ENCODE results near the gene CECR2.

CECR2 gene

DNA sequence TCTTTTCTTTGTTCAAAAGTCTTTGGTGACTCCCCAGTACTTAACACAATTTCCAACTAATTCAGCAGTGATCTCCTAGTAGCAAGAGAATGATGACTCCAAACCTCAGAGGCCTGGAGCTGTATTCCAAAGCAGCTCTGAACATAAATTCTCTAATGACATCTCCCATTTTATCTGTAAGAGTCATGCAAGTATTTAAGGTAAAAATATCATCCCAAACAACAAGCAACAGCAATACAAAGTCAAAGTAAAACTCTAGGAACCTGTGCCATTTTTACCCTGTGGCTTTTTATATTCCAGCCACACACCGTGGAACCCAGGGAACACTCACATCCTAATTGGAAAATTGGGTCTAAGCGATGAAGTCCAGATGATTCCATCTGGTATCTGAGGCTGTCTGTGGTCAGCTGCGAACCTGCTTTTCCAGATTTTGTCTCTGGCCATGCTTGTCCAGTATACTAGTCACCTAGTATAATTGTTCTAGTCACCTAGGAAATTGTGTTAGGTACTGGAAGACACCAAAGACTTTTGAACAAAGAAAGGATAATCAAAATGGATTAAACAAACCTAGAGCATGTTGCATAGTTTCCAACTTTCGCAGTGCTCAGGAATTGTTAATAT lies 101.7 kb downstream of the CECR2 start:
- TF ChIP-seq, protein P1, sequence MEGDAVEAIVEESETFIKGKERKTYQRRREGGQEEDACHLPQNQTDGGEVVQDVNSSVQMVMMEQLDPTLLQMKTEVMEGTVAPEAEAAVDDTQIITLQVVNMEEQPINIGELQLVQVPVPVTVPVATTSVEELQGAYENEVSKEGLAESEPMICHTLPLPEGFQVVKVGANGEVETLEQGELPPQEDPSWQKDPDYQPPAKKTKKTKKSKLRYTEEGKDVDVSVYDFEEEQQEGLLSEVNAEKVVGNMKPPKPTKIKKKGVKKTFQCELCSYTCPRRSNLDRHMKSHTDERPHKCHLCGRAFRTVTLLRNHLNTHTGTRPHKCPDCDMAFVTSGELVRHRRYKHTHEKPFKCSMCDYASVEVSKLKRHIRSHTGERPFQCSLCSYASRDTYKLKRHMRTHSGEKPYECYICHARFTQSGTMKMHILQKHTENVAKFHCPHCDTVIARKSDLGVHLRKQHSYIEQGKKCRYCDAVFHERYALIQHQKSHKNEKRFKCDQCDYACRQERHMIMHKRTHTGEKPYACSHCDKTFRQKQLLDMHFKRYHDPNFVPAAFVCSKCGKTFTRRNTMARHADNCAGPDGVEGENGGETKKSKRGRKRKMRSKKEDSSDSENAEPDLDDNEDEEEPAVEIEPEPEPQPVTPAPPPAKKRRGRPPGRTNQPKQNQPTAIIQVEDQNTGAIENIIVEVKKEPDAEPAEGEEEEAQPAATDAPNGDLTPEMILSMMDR (IDR thresholded peaks at IDR 0.05; ENCODE audit: poor library complexity, severe bottlenecking), result no peak
- peaks cover 4% of the 10 kb centered on the region for H3K27me3 ChIP-seq (ENCODE audit: insufficient read depth, poor library complexity, severe bottlenecking)
- H3K36me3 ChIP-seq (ENCODE audit: low read depth), result no peaks in the 10 kb centered on the region
- no peak overlapping the region for H3K27ac ChIP-seq (ENCODE audit: poor library complexity, severe bottlenecking)
- DNase-seq (ENCODE audit: low spot score), result no peak
- no peaks in the 10 kb centered on the region for H3K9me3 ChIP-seq (ENCODE audit: severe bottlenecking)
- no peaks in the 10 kb centered on the region for H3K4me1 ChIP-seq (ENCODE audit: insufficient read depth, poor library complexity, severe bottlenecking)
- ATAC-seq (ENCODE audit: low read depth), result no peak
- H3K4me3 ChIP-seq (ENCODE audit: severe bottlenecking), result no peak overlapping the region

DNA sequence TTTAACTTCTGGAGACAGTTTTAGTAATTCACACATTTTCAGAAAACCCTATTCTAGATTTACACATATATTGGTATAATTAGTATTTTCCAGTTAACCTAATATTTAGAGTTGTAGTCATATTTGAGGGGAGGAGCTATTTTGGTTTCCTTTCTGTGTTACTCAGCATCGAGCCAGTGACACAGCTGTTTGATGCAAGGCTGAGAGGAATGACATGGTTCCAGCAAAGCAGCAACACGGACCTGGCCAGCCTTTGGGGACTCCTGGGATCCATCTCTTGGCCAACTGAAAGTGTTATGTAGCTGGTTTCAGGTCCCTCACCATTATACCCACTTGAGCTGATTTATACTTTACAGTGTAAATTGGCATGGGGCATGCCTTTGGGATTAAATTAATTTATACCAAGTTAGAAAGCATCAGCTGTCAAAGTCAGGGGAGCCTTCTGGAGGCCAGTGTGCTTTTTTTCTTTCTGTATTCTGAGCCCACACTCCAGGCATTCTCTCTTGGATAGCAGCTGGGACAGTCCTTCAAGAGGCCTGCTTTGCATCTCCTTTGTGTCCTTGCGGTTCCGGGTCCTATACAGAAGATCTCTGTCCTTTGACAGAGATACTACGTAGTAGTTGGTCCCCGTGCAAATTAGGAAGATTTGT lies 102.8 kb downstream of the CECR2 start:
- Histone ChIP-seq H3K4me3 (ENCODE audit: severe bottlenecking) (no peak overlapping the region), H3K36me3 (ENCODE audit: low read depth) (no peaks in the 10 kb centered on the region), H3K4me1 (ENCODE audit: insufficient read depth, poor library complexity, severe bottlenecking) (no peaks in the 10 kb centered on the region), H3K9me3 (ENCODE audit: severe bottlenecking) (no peaks in the 10 kb centered on the region), H3K27me3 (ENCODE audit: insufficient read depth, poor library complexity, severe bottlenecking) (peaks cover 4% of the 10 kb centered on the region), H3K27ac (ENCODE audit: poor library complexity, severe bottlenecking) (no peak overlapping the region)
- TF ChIP-seq, protein P1 (IDR thresholded peaks at IDR 0.05; ENCODE audit: poor library complexity, severe bottlenecking), result no peak
- DNase-seq (ENCODE audit: low spot score) (no peak), ATAC-seq (ENCODE audit: low read depth) (no peak)

DNA sequence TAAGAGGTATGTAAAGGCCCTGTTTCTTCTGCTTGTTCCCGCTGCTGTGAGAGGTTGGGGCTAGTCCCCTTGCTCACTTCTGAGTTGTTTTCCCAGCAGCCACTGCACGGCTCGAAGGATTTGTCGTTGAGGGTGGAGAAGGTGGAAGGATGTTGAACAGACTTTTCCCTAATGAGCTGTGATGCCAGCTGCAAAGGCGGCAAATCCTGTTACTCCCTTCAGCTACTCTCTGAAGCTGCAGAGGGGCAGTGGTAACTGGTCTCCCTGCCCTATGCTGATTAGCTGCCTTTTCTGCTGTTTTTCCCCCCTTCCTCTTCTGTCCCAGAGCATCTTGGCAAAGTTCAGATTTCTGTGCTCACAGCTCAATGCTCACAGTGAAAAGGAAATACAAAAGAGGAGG lies 103.7 kb downstream of the CECR2 start:
- no peaks in the 10 kb centered on the region for H3K9me3 ChIP-seq (ENCODE audit: severe bottlenecking)
- ATAC-seq (ENCODE audit: low read depth) (no peak), DNase-seq (ENCODE audit: low spot score) (no peak)
- peaks cover 4% of the 10 kb centered on the region for H3K27me3 ChIP-seq (ENCODE audit: insufficient read depth, poor library complexity, severe bottlenecking)
- H3K27ac ChIP-seq (ENCODE audit: poor library complexity, severe bottlenecking), result no peak overlapping the region
- no peaks in the 10 kb centered on the region for H3K36me3 ChIP-seq (ENCODE audit: low read depth)
- H3K4me1 ChIP-seq (ENCODE audit: insufficient read depth, poor library complexity, severe bottlenecking), result no peaks in the 10 kb centered on the region
- H3K4me3 ChIP-seq (ENCODE audit: severe bottlenecking), result no peak overlapping the region
- TF ChIP-seq, protein P1 (IDR thresholded peaks at IDR 0.05; ENCODE audit: poor library complexity, severe bottlenecking), result no peak

DNA sequence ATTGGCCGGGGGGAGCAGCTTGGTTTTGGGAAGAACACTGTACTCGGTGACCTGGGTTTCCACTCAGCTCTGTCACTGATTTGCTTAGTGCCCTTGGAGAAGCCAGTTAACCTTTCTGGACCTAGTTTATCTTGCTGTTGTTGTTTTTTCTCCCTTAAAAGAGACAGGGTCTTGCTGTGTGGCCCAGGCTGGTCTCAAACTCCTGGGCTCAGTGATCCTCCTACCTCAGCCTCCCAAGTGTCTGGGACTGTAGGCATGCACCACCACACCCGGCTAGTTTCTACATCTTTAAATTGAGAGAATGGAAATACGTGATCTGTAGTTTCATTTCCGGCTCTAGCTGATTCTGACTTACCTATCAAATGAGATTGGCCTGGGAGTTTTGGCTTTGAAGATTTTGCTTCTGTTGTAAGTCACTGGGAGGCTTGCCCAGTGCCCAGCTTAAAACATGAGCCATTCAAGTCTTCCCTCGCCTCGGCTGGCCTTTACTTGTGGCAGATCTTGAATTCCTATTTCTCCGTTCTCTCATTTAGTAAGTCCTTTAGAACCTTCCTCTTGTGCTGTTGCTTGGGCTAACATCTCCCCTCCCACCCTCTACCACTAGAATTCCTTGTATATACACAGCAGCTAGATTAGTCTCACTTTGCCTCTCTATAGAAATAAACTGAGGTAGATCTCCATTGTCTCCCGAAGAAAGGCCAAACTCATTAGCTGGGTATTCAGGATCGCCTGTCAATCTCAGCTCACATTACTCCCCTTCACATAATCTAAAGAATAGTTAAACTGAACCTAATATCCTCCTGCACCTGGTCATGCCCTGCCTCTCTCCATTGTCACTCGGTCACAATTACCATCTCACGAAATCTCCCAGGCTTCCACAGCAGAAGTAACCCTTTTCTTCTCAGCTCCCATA lies 106.3 kb downstream of the CECR2 start:
- H3K36me3 ChIP-seq (ENCODE audit: low read depth), result no peaks in the 10 kb centered on the region
- no peaks in the 10 kb centered on the region for H3K9me3 ChIP-seq (ENCODE audit: severe bottlenecking)
- TF ChIP-seq, protein P1 (IDR thresholded peaks at IDR 0.05; ENCODE audit: poor library complexity, severe bottlenecking), result no peak
- H3K27me3 ChIP-seq (ENCODE audit: insufficient read depth, poor library complexity, severe bottlenecking), result peaks cover 4% of the 10 kb centered on the region
- no peaks in the 10 kb centered on the region for H3K4me1 ChIP-seq (ENCODE audit: insufficient read depth, poor library complexity, severe bottlenecking)
- DNase-seq (ENCODE audit: low spot score) (no peak), ATAC-seq (ENCODE audit: low read depth) (no peak)
- no peak overlapping the region for H3K27ac ChIP-seq (ENCODE audit: poor library complexity, severe bottlenecking)
- H3K4me3 ChIP-seq (ENCODE audit: severe bottlenecking), result no peak overlapping the region
